ENCODE measurements around the gene CLK4. TPM values are rescaled to one million over a fixed set of nuclear protein-coding genes. Genes with fewer than 3 reads are reported as not detected.

The CLK4 gene
- total RNA-seq, 1 experiment from 2014 or later: 16.0 TPM

DNA sequence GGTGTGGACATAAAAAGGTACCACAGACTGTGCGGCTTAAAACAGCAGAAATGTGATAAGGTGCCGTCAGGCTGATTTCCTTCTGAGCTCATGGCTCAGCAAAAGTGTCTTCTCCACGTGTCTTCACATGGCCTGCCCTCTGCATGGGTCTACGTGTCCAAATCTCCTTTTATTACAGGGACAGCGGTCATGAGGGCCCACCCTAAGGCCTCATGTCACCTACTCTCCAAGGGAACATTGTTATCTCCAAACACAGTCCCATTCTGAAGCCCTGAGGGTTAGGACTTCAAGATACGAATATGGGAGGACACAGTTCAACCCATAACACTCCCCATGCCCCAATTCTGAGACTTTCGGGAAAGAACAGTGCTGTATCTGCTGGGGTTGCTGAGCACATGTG lies 71.8 kb downstream of the CLK4 start (continued):
- TF ChIP-seq, protein P1, sequence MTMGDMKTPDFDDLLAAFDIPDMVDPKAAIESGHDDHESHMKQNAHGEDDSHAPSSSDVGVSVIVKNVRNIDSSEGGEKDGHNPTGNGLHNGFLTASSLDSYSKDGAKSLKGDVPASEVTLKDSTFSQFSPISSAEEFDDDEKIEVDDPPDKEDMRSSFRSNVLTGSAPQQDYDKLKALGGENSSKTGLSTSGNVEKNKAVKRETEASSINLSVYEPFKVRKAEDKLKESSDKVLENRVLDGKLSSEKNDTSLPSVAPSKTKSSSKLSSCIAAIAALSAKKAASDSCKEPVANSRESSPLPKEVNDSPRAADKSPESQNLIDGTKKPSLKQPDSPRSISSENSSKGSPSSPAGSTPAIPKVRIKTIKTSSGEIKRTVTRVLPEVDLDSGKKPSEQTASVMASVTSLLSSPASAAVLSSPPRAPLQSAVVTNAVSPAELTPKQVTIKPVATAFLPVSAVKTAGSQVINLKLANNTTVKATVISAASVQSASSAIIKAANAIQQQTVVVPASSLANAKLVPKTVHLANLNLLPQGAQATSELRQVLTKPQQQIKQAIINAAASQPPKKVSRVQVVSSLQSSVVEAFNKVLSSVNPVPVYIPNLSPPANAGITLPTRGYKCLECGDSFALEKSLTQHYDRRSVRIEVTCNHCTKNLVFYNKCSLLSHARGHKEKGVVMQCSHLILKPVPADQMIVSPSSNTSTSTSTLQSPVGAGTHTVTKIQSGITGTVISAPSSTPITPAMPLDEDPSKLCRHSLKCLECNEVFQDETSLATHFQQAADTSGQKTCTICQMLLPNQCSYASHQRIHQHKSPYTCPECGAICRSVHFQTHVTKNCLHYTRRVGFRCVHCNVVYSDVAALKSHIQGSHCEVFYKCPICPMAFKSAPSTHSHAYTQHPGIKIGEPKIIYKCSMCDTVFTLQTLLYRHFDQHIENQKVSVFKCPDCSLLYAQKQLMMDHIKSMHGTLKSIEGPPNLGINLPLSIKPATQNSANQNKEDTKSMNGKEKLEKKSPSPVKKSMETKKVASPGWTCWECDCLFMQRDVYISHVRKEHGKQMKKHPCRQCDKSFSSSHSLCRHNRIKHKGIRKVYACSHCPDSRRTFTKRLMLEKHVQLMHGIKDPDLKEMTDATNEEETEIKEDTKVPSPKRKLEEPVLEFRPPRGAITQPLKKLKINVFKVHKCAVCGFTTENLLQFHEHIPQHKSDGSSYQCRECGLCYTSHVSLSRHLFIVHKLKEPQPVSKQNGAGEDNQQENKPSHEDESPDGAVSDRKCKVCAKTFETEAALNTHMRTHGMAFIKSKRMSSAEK (CRISPR knock-in tag; IDR thresholded peaks at IDR 0.05; ENCODE audit: borderline replicate concordance): no peak
- no peak for TF ChIP-seq ZNF121 (CRISPR knock-in tag; IDR thresholded peaks at IDR 0.05)

DNA sequence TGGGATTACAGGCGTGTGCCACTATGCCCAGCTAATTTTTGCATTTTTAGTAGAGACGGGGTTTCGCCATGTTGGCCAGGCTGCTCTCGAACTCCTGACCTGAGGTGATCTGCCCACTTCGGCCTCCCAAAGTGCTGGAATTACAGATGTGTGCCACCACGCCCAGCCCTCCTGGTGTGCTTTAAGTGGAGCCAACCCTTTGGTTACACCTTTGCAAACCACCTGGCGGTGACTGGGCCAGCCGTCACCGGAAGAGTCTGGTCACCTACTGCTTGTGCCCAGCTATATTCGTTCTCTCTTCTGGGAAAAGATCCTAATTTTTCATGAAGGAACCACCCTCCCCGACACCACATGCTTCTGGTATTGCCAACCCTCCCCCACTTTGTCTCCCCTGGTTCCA lies 72.5 kb downstream of the CLK4 start:
- Mint-ChIP-seq H3K36me3 (peaks cover 4% of the 10 kb centered on the region), H3K4me3 (no peak overlapping the region), H3K9me3 (no peaks in the 10 kb centered on the region), H3K27me3 (ENCODE audit: low read depth) (no peaks in the 10 kb centered on the region), H3K27ac (no peak overlapping the region), H3K4me1 (peaks cover 47% of the 10 kb centered on the region)
- POLR2A ChIA-PET: no interaction called here
- no peak for ATAC-seq
- CTCF ChIA-PET: interaction anchor here (1.3 to 5.2 kb wide), 2 partner anchors 92 to 274 kb away, joined by 3 to 55 read pairs; no protein-coding TSS in a partner anchor
- no peak for DNase-seq (ENCODE audit: low spot score)
- TF ChIP-seq, protein P2, sequence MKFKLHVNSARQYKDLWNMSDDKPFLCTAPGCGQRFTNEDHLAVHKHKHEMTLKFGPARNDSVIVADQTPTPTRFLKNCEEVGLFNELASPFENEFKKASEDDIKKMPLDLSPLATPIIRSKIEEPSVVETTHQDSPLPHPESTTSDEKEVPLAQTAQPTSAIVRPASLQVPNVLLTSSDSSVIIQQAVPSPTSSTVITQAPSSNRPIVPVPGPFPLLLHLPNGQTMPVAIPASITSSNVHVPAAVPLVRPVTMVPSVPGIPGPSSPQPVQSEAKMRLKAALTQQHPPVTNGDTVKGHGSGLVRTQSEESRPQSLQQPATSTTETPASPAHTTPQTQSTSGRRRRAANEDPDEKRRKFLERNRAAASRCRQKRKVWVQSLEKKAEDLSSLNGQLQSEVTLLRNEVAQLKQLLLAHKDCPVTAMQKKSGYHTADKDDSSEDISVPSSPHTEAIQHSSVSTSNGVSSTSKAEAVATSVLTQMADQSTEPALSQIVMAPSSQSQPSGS (CRISPR knock-in tag; IDR thresholded peaks at IDR 0.05; ENCODE audit: borderline replicate concordance, low read depth): no peak
- TF ChIP-seq, protein P3, sequence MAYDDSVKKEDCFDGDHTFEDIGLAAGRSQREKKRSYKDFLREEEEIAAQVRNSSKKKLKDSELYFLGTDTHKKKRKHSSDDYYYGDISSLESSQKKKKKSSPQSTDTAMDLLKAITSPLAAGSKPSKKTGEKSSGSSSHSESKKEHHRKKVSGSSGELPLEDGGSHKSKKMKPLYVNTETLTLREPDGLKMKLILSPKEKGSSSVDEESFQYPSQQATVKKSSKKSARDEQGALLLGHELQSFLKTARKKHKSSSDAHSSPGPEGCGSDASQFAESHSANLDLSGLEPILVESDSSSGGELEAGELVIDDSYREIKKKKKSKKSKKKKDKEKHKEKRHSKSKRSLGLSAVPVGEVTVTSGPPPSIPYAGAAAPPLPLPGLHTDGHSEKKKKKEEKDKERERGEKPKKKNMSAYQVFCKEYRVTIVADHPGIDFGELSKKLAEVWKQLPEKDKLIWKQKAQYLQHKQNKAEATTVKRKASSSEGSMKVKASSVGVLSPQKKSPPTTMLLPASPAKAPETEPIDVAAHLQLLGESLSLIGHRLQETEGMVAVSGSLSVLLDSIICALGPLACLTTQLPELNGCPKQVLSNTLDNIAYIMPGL (CRISPR knock-in tag; IDR thresholded peaks at IDR 0.05): no peak
- TF ChIP-seq, protein P4, sequence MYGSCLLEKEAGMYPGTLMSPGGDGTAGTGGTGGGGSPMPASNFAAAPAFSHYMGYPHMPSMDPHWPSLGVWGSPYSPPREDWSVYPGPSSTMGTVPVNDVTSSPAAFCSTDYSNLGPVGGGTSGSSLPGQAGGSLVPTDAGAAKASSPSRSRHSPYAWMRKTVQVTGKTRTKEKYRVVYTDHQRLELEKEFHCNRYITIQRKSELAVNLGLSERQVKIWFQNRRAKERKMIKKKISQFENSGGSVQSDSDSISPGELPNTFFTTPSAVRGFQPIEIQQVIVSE (CRISPR knock-in tag; IDR thresholded peaks at IDR 0.05; ENCODE audit: borderline replicate concordance): no peak
- TF ChIP-seq PRRX2 (CRISPR knock-in tag; IDR thresholded peaks at IDR 0.05) (no peak), SMAD3 (CRISPR knock-in tag; IDR thresholded peaks at IDR 0.05; ENCODE audit: borderline replicate concordance) (no peak)

DNA sequence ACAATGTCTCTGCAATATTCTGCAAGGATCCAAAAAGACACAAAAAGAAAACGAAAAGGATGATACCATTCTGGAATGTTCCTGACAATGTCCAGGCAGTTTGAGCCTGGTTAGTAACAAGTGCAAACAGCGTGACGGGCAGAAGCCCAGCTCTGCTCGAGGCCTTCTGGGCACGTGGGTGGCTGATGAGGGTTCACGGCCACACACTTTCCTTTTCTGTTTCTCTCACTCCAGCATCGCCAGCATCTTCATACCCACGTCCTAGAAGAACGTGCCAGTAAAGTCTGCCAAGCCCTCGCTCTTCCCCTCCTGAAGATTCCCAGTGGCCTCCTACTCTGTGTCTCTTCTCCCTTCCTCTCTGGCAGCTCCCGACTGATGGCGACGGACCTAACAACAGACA lies 73.3 kb downstream of the CLK4 start:
- Mint-ChIP-seq H3K4me3 (no peak overlapping the region), H3K36me3 (no peaks in the 10 kb centered on the region), H3K27ac (no peak overlapping the region), H3K27me3 (ENCODE audit: low read depth) (no peaks in the 10 kb centered on the region), H3K4me1 (peaks cover 45% of the 10 kb centered on the region), H3K9me3 (no peaks in the 10 kb centered on the region)
- POLR2A ChIA-PET: no interaction called here
- no peak for DNase-seq (ENCODE audit: low spot score)
- CTCF ChIA-PET: interaction anchor here (0.6 to 5.2 kb wide), 6 partner anchors 36 to 273 kb away, joined by 3 to 55 read pairs (median 6); partner anchors contain the start of gene COL23A1
- ATAC-seq: no peak
- no peak for TF ChIP-seq RORB (CRISPR knock-in tag; IDR thresholded peaks at IDR 0.05)
- TF ChIP-seq, protein P5, sequence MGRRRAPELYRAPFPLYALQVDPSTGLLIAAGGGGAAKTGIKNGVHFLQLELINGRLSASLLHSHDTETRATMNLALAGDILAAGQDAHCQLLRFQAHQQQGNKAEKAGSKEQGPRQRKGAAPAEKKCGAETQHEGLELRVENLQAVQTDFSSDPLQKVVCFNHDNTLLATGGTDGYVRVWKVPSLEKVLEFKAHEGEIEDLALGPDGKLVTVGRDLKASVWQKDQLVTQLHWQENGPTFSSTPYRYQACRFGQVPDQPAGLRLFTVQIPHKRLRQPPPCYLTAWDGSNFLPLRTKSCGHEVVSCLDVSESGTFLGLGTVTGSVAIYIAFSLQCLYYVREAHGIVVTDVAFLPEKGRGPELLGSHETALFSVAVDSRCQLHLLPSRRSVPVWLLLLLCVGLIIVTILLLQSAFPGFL (CRISPR knock-in tag; IDR thresholded peaks at IDR 0.05; ENCODE audit: borderline replicate concordance): no peak
- TF ChIP-seq MXD4 (CRISPR knock-in tag; IDR thresholded peaks at IDR 0.05; ENCODE audit: borderline replicate concordance): no peak
- TF ChIP-seq, protein P6, sequence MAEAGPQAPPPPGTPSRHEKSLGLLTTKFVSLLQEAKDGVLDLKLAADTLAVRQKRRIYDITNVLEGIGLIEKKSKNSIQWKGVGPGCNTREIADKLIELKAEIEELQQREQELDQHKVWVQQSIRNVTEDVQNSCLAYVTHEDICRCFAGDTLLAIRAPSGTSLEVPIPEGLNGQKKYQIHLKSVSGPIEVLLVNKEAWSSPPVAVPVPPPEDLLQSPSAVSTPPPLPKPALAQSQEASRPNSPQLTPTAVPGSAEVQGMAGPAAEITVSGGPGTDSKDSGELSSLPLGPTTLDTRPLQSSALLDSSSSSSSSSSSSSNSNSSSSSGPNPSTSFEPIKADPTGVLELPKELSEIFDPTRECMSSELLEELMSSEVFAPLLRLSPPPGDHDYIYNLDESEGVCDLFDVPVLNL (CRISPR knock-in tag; IDR thresholded peaks at IDR 0.05; ENCODE audit: borderline replicate concordance, low read depth): no peak
- no peak for TF ChIP-seq TP53 (CRISPR knock-in tag; IDR thresholded peaks at IDR 0.05)
- TF ChIP-seq, protein P7, sequence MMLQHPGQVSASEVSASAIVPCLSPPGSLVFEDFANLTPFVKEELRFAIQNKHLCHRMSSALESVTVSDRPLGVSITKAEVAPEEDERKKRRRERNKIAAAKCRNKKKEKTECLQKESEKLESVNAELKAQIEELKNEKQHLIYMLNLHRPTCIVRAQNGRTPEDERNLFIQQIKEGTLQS (CRISPR knock-in tag; conservative IDR thresholded peaks at IDR 0.05): no peak
- no peak for TF ChIP-seq CBFB (CRISPR knock-in tag; IDR thresholded peaks at IDR 0.05; ENCODE audit: low read depth)
- TF ChIP-seq NFYB (CRISPR knock-in tag; conservative IDR thresholded peaks at IDR 0.05; ENCODE audit: low read depth): no peak
- TF ChIP-seq FOXJ3 (CRISPR knock-in tag; IDR thresholded peaks at IDR 0.05; ENCODE audit: borderline replicate concordance): no peak
- TF ChIP-seq, protein P8, sequence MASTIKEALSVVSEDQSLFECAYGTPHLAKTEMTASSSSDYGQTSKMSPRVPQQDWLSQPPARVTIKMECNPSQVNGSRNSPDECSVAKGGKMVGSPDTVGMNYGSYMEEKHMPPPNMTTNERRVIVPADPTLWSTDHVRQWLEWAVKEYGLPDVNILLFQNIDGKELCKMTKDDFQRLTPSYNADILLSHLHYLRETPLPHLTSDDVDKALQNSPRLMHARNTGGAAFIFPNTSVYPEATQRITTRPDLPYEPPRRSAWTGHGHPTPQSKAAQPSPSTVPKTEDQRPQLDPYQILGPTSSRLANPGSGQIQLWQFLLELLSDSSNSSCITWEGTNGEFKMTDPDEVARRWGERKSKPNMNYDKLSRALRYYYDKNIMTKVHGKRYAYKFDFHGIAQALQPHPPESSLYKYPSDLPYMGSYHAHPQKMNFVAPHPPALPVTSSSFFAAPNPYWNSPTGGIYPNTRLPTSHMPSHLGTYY (CRISPR knock-in tag; IDR thresholded peaks at IDR 0.05): no peak
- TF ChIP-seq TEAD1 (CRISPR knock-in tag; IDR thresholded peaks at IDR 0.05): no peak
- TF ChIP-seq, protein P3 (CRISPR knock-in tag; IDR thresholded peaks at IDR 0.05): no peak
- no peak for TF ChIP-seq SMAD3 (CRISPR knock-in tag; IDR thresholded peaks at IDR 0.05; ENCODE audit: borderline replicate concordance)

All from WTC11 (cell line).